ENCODE measurements around the gene HDAC5. TPM values are rescaled to one million over a fixed set of nuclear protein-coding genes. Genes with fewer than 3 reads are reported as not detected.

HDAC5 gene
- polyA plus RNA-seq, 3 donors, result 16.1 to 93.6 (median 24.7) TPM

- Histone ChIP-seq H3K27ac (ENCODE audit: low read depth in 1 of 2, low read length in 2 of 2) (peak overlapping the region; percentile 86), H3K36me3 (replicated peaks in 1 of 2; ENCODE audit: control insufficient read depth in 1 of 2, insufficient read depth in 2 of 2, low read length in 2 of 2) (peaks cover 19 to 26% of the 10 kb centered on the region in 2 donors), H3K9ac (ENCODE audit: insufficient read depth, low read length, poor library complexity, severe bottlenecking) (peak overlapping the region; percentile 70), H4K20me1 (ENCODE audit: insufficient read depth, low read length) (peaks cover 13% of the 10 kb centered on the region), H3K27me3 (ENCODE audit: control insufficient read depth in 2 of 2, insufficient read depth in 2 of 2, low read length in 2 of 2) (no peaks in the 10 kb centered on the region), H3K4me1 (ENCODE audit: control insufficient read depth in 1 of 2, insufficient read depth in 2 of 2, low read length in 2 of 2) (peaks cover 42 to 51% of the 10 kb centered on the region in 2 donors), H3K4me2 (replicated peaks; ENCODE audit: extremely low read depth, low read length, poor library complexity, severe bottlenecking) (peak overlapping the region; percentile 86), H3K79me2 (ENCODE audit: insufficient read depth, low read length) (peaks cover 34% of the 10 kb centered on the region), H3K9me3 (replicated peaks in 1 of 2; ENCODE audit: control insufficient read depth in 1 of 2, insufficient read depth in 1 of 2, low read length in 2 of 2) (no peaks in the 10 kb centered on the region), H2AFZ (ENCODE audit: insufficient read depth, low read depth, low read length, poor library complexity, severe bottlenecking) (peak overlapping the region; percentile 78), H3K4me3 (replicated peaks in 1 of 3; ENCODE audit: low read depth in 2 of 3, low read length in 3 of 3) (peak overlapping the region; percentile 45 to 84 (median 65))
- H3K4me3 Mint-ChIP-seq, result peak overlapping the region; percentile 89 to 94
- WGBS (ENCODE audit: insufficient coverage), result 0% methylated on average over 2 of the region's 3 CpGs
- DNase-seq, result no peak
- peaks cover 19 to 28% of the 10 kb centered on the region in 2 donors for H3K36me3 Mint-ChIP-seq
- no peak for TF ChIP-seq CTCF (IDR thresholded peaks at IDR 0.05)
- H3K4me1 Mint-ChIP-seq, result peaks cover 49% of the 10 kb centered on the region
- H3K27me3 Mint-ChIP-seq (ENCODE audit: low read depth in 3 of 3), result peaks cover 0 to 1% (median 0%) of the 10 kb centered on the region in 3 donors
- intact Hi-C loops (cut with micrococcal nuclease), result loop anchor here in 1 of 2 donors (2.0 kb wide), 1 partner anchor 52 kb away; the partner anchor contains the start of gene HDAC5
- no peaks in the 10 kb centered on the region for H3K9me3 Mint-ChIP-seq
- peak overlapping the region; percentile 87 to 97 (median 94) for H3K27ac Mint-ChIP-seq
Observed at GRCh38 chr17:44071198-44071520, 52.3 kb downstream of the HDAC5 start.

- no peaks in the 10 kb centered on the region for H3K9me3 ChIP-seq (replicated peaks in 1 of 2; ENCODE audit: control insufficient read depth in 1 of 2, insufficient read depth in 1 of 2, low read length in 2 of 2)
- intact Hi-C loops (cut with micrococcal nuclease), result loop anchor here in 1 of 2 donors (2.0 kb wide), 1 partner anchor 52 kb away; the partner anchor contains the start of gene HDAC5
- peaks cover 49% of the 10 kb centered on the region for H3K4me1 Mint-ChIP-seq
- no peaks in the 10 kb centered on the region for H3K9me3 Mint-ChIP-seq
- under 1% methylated on average over 53 of the region's 53 CpGs for WGBS (ENCODE audit: insufficient coverage)
- H3K9ac ChIP-seq (ENCODE audit: insufficient read depth, low read length, poor library complexity, severe bottlenecking), result peak within 1 kb of the TSS; percentile 70
- H3K27me3 ChIP-seq (ENCODE audit: control insufficient read depth in 2 of 2, insufficient read depth in 2 of 2, low read length in 2 of 2), result no peaks in the 10 kb centered on the region
- H3K36me3 ChIP-seq (replicated peaks in 1 of 2; ENCODE audit: control insufficient read depth in 1 of 2, insufficient read depth in 2 of 2, low read length in 2 of 2), result peaks cover 14 to 21% of the 10 kb centered on the region in 2 donors
- TF ChIP-seq CTCF (IDR thresholded peaks at IDR 0.05), result no peak
- H3K27ac Mint-ChIP-seq, result peak within 1 kb of the TSS; percentile 87 to 97 (median 94)
- H3K4me1 ChIP-seq (ENCODE audit: control insufficient read depth in 1 of 2, insufficient read depth in 2 of 2, low read length in 2 of 2), result peaks cover 46 to 56% of the 10 kb centered on the region in 2 donors
- H3K27ac ChIP-seq (ENCODE audit: low read depth in 1 of 2, low read length in 2 of 2), result peak within 1 kb of the TSS; percentile 86
- H3K27me3 Mint-ChIP-seq (ENCODE audit: low read depth in 3 of 3), result peaks cover 0 to 1% (median 0%) of the 10 kb centered on the region in 3 donors
- H3K4me3 ChIP-seq (replicated peaks in 1 of 3; ENCODE audit: low read depth in 2 of 3, low read length in 3 of 3), result peak within 1 kb of the TSS; percentile 45 to 84 (median 65)
- H4K20me1 ChIP-seq (ENCODE audit: insufficient read depth, low read length), result peaks cover 18% of the 10 kb centered on the region
- H3K4me2 ChIP-seq (replicated peaks; ENCODE audit: extremely low read depth, low read length, poor library complexity, severe bottlenecking), result peak within 1 kb of the TSS; percentile 86
- H2AFZ ChIP-seq (ENCODE audit: insufficient read depth, low read depth, low read length, poor library complexity, severe bottlenecking), result peak within 1 kb of the TSS; percentile 80
- H3K79me2 ChIP-seq (ENCODE audit: insufficient read depth, low read length), result peaks cover 39% of the 10 kb centered on the region
- peak; percentile 87 to 92 (median 89) for DNase-seq
- H3K4me3 Mint-ChIP-seq, result peak within 1 kb of the TSS; percentile 89 to 94
- H3K36me3 Mint-ChIP-seq, result peaks cover 14 to 23% of the 10 kb centered on the region in 2 donors
Observed at GRCh38 chr17:44070455-44071197, 52.8 kb downstream of the HDAC5 start, which contains the start of gene G6PC3. TSS of gene G6PC3 (plus strand) at chr17:44070735. CDS start at chr17:44070966, 231 bp downstream.

Data from CD14-positive monocyte (primary cell).